RCC 7860 (cell line): Measurements from ENCODE around the gene RSPH1.
A peak's percentile ranks its signal among the peaks of the same experiment; 100 is the strongest.

Source experiments
- DNase-seq: peaks from one replicate; pipeline ENCODE4 v3.0.0-alpha.2; 2015; ENCODE audit warnings: low spot score
- FAIRE-seq: peaks from 2 replicates; lab custom pipeline; 2012; peaks lifted over from hg19 to GRCh38; lab: Jason Lieb, UNC

The RSPH1 gene

GRCh38 chr21:42496120-42496838 is at the start of gene RSPH1:
Gene RSPH1, minus strand, starts transcription at chr21:42496224. Its CDS starts 38 bp downstream, at chr21:42496186.
- peak; percentile 94 for DNase-seq
- FAIRE-seq: peak; percentile 85

DNA sequence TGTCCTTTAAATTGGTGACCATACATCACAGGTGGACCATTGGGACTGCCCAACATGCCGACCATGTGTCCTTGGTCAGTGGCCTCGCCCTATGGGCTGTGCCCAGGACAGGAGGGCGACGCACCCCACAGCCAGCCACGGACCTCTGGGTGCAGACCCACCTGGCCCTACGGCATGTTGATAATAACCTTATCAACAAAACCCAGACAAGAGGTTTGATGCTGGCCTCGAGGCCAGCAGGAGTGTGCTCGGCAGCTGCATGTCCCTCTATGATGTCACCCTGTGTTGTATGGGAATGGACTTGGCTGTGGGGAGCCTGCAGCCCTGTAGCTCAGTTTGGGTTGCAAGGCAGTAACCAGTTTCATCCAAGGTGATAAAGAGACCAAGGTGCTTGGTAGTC is 49.7 kb upstream of the RSPH1 start:
- no peak for DNase-seq

DNA sequence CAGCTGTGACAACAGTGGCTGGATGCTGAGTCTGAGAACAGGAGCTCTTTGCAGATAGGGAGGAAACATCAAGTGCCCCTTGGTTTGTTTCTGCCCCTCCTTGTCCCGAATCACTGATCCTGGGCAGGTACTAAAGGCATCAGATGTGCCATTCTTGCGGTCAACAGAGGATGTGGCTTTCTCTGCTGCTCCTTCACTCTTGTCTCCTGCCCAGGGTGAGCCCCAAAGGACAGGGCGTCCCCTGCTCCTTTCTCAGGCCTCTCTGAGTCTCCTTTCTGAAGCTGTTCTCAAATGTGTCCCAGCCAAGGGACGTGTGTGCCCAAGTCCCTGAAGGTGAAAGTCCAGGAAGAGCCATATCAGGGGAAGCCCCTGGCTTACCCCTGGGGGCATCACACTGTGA is 49.3 kb upstream of the RSPH1 start:
- no peak for FAIRE-seq
- no peak for DNase-seq

More for the DNA sequence above, 49.7 kb upstream of the RSPH1 start:
- FAIRE-seq: no peak

GRCh38 chr21:42544544-42544943 is 48.5 kb upstream of the RSPH1 start:
- DNase-seq: no peak
- no peak for FAIRE-seq

DNA sequence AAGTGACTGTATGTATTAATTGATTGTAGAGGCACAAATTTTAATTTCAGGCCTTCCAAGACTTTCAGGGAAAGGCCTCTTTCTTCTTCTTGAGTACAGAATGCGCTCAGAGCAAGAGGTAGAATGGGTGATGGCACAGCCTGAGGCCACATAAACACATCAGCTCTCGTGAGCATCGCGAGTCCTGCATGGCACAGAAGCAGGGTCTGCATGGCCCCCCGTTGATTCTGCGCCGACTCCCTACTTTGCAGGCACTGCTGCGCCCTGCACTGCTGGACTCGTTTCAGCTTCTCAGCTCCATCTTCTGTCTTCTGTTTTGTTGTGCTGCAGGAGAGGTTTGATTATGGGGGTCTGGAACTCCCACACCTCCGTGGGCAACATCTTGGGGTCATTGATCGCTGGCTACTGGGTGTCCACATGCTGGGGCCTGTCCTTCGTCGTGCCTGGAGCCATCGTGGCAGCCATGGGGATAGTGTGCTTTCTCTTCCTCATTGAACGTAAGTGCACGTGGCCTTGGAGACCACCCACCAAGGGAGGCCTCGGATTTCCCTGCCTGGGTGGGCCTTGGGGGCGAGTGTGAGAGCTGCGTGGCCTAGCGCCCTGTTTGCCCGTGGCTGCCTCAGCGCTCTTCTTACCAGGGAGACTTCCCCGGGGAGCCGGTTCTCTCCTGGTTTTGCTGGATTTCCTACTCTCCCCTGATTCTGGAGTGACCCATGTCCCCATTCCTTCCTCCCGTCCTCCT is 47.3 kb upstream of the RSPH1 start:
- FAIRE-seq (no peak), DNase-seq (no peak)

GRCh38 chr21:42542596-42542995 is 46.6 kb upstream of the RSPH1 start:
- no peak for DNase-seq
- no peak for FAIRE-seq

GRCh38 chr21:42542196-42542595 is 46.2 kb upstream of the RSPH1 start:
- DNase-seq: no peak
- FAIRE-seq: no peak

DNA sequence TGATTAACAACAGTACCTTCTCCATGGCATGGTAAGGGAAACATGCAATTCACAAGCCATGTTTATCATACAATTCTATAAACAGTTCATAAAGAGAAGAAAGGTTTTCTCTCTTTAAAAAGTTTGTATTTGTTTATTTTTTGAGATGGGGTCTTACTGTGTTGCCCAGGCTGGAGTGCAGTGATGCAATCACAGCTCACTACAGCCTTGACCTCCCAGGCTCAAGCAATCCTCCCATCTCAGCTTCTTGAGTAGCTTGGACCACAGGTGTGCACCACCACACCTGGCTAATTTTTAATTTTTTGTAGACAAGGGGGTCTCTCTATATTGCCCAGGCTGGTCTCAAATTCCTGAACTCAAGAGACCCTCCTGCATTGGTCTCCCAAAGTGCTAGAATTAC is 45.6 kb upstream of the RSPH1 start:
- FAIRE-seq (no peak), DNase-seq (no peak)

- DNase-seq (no peak), FAIRE-seq (no peak)
Measured at GRCh38 chr21:42541174-42541573, 45.1 kb upstream of the RSPH1 start.

DNA sequence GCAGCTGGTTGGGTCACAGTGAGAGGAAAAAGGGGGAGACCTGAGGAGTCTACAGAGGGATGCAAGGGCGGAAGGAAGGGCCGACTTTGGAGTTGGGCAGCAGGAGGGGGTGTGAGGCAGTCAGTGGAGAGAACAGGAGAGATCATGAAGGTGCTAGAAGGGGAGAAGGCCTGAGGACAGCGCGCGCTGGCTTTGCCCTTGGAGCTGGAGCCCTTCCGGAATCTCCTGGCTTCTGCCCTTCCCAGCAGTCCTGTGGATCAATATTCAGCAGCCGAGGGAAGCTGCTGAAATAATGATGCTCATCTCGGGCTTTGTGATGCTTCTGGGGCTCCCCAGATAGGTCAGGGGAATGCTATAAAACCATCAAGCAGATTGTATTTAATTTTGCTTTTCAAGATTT is 44.4 kb upstream of the RSPH1 start:
- FAIRE-seq (no peak), DNase-seq (no peak)

GRCh38 chr21:42539931-42540343 is 43.9 kb upstream of the RSPH1 start:
- no peak for DNase-seq

DNA sequence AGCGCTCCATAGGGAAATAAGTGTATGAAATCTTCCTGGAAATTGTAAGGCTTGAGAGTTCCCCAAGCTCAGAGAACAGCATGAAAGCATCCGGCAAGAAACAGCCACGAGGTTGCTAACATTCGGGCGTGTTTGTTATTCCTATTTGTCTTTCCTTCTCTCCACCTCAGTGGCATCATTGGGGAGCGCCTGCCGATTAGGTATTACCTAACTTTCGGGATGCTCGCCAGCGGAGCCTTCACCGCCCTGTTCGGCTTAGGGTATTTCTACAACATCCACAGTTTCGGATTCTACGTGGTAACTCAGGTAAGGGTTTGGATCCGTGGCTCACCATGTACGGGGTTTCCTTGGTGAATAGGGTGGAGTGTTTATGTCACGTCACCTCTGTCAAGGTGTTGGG is 43.3 kb upstream of the RSPH1 start:
- DNase-seq (no peak), FAIRE-seq (no peak)

More at GRCh38 chr21:42539931-42540343, 43.9 kb upstream of the RSPH1 start:
- no peak for FAIRE-seq

DNA sequence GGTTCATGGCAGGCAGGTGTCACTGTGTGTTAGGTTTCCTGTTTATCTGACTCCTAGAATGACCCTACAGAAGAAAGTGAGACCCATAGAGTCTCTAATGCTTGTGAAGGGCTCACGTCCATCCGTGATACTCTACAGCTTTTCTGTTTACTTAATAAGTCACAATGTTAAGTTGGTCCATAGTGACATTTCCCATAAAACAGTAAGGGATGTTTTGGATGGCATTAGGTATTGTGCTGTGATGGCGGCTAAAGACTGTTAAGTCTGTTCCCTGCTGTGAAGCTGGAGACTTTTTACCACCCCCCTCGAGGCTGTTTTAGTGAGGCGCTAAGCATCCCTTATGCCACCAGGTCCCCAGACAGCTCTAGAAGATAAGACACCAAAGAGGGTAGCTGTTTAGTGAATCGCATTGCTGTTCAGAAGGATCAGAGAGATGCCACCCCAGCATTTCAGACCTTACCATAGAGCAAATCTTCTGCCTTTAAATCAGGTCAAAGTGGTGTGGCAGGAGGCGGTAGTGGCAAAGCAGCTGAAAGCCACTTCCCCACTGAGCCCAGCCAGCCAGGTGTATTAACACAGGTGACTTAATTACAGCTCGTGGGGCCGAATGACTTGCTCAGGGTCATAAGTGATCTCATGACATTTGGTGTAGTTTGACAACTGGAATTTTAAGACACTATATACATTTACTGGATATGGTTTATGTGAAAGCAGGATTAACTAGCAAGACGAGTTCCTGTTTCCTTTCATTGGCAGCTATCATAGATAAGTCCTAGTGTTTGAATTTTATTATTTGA is 42.7 kb upstream of the RSPH1 start:
- FAIRE-seq: no peak
- no peak for DNase-seq

DNA sequence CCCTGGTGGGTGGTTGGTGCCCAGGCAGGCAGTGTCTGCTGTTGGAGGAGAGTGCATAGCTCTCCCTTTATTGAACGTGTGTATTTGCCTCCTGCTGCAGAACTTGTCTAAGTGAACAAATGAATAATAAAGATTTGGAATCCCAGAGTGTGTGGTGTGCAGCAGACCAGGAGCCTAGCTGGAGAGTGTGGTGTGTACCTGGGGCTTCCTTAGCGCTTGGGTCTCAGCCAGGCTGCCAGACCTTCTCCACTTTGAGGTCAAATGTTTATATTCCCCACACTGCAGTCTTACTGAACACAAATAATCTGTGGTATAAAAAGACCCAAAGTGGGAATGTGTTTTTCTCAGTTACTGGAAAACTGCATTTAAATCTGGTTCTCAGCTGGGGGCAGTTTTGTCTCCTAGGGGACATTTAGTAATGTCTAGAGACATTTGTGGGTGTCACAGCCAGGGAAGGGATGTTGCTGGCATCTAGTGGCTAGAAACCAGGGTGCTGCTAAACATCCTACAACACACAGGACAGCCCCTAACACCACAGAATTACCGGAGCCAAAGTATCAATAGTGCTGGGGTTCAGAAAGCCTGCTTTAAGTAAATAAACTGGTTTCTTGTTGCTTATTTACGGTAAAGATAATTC is 41.2 kb upstream of the RSPH1 start:
- no peak for FAIRE-seq
- no peak for DNase-seq

GRCh38 chr21:42536601-42537000 is 40.6 kb upstream of the RSPH1 start:
- FAIRE-seq: no peak
- DNase-seq: no peak

DNA sequence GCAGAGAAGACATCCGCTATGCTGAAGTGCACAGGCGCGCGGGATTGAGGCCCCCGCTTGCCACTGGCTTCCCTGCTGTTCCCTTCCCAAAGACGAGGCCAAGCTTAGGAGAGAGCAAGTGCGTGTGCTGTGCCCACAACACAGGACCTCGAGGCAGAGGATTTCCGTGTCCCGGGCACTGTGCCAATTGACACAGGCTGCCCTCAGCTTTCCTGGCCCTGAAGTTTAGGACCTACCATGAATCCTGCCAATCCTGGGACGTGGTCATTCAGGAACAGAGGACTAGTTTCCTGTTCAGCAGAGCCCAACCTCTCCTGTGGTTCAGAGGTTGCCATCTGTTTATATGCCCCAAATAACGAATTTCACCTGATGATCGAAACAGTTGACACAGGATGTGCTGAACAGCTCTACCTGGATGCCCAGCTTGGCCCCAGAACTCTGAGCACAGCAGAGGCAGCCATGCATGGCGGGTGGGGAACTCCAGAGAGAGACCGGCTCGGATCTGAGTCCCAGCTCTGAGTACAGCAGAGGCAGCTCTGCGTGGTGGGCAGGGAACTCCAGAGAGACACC is 39.7 kb upstream of the RSPH1 start:
- DNase-seq (no peak), FAIRE-seq (no peak)

DNA sequence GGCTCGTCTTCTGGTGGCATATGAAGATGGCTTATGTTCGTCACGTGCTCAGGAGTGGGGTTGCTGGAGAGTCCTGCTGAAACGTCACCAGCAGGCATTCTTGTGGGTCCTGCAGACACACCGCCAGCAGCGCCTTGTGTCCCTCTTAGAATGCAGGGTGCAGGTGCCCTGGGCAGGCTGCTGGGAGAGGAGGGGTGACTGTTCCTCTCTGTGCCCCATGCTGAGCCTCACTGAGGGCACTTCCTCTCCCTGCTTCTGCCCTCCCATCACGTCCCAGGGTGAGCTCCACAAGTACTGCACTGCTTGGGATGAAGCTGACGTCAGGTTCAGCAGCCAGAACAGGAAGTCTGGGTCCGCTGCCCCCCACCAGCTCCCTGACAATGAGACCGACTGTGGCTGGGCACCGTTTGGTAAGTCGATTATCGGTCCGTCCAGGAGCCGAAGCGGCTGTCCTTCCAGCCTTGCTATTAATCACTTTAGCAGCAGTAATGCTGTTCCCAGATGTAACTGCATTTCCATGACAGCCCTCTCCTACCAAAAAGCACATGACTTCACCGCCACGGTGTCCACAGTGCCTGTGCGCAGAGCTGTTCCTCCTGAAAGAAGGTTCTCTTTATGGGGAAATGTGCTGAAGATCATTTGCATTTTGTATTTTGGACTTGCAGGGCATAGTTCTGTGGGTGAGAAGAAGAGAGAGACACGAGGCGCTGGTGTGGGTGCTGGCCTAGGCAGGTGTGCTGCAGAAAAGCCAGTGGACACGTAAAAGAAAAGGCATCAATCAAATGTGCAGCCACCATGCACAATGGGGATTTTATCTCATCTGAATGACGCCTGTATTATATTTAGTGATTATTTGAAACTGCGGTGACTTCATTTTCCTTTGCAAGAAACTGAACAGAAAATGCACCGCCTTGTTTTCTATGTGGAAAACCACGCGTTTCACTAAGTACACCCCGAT is 38.7 kb upstream of the RSPH1 start:
- DNase-seq (no peak), FAIRE-seq (no peak)

DNA sequence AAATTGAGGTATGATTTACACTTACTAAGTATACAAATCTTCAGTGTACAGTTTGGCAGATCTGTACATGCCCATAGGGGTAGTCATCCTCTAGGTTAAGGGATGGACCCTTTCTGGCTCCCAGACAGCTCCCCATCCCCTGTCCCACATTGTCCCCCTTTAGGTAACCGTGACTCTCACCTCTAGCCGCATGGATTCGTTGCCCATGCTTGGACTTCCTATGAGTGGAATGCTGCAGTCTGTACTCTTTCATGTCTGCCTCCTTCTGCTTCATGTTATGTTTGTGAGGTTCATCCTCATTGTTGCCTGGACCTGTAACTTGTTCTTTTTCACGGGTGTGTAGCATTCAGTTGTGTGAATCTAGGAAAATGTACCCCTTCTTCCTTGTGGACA is 37.9 kb upstream of the RSPH1 start:
- no peak for DNase-seq
- no peak for FAIRE-seq

GRCh38 chr21:42533306-42533962 is 37.4 kb upstream of the RSPH1 start:
- FAIRE-seq (no peak), DNase-seq (no peak)
